ENCODE measurements around the gene CAD. TPM values are rescaled to one million over a fixed set of nuclear protein-coding genes. Genes with fewer than 3 reads are reported as not detected.

CAD gene
- total and polyA plus RNA-seq, 2 donors (not counting 3 experiments of a cell fraction or from before 2014, with no cell fraction given): 60.3 to 91.4 TPM

GRCh38 chr2:27237341-27237945, 20.3 kb downstream of the CAD start:
- no peak overlapping the region for H3K27ac ChIP-seq (ENCODE audit: insufficient read depth, low read depth, low read length)
- TF ChIP-seq MYC (IDR thresholded peaks at IDR 0.05; ENCODE audit: low read depth, low read length): no peak
- TF ChIP-seq CTCF (IDR thresholded peaks at IDR 0.05; ENCODE audit: extremely low read depth in 1 of 2, insufficient read depth in 1 of 2, low read depth in 1 of 2, low read length in 2 of 2): no peak
- TF ChIP-seq EZH2 (IDR thresholded peaks at IDR 0.05; ENCODE audit: borderline replicate concordance, low read depth, low read length, severe bottlenecking): no peak
- no peak for TF ChIP-seq POLR2A (IDR thresholded peaks at IDR 0.05; ENCODE audit: low read depth, low read length)
- TF ChIP-seq MAX (IDR thresholded peaks at IDR 0.05; ENCODE audit: insufficient read depth, insufficient read length): no peak
- TF ChIP-seq JUN (IDR thresholded peaks at IDR 0.05; ENCODE audit: borderline replicate concordance, insufficient read depth, insufficient read length, low read depth): no peak
- TF ChIP-seq FOS (IDR thresholded peaks at IDR 0.05; ENCODE audit: borderline replicate concordance, insufficient read depth, low read length): no peak
- no peak for TF ChIP-seq POLR2AphosphoS5 (IDR thresholded peaks at IDR 0.05; ENCODE audit: insufficient read depth, low read depth, low read length)
- TF ChIP-seq GATA2 (IDR thresholded peaks at IDR 0.05; ENCODE audit: insufficient read depth, insufficient read length, low read depth, low read length): no peak
- no peak overlapping the region for H3K4me2 ChIP-seq (ENCODE audit: insufficient read depth, low read length)
- H4K20me1 ChIP-seq (replicated peaks; ENCODE audit: control insufficient read depth, extremely low read depth, insufficient read depth, low read length): no peaks in the 10 kb centered on the region
- no peaks in the 10 kb centered on the region for H3K79me2 ChIP-seq (ENCODE audit: control insufficient read depth, insufficient read depth, low read length)
- ChIA-PET CTCF (interaction anchor here (3.0 kb wide), 1 partner anchor 43 kb away, joined by 9 read pairs; no protein-coding TSS in a partner anchor), POLR2A (no interaction called here)
- FAIRE-seq: no peak
- DNase-seq (ENCODE audit: low read depth, low spot score): no peak
- no peak overlapping the region for H3K4me3 ChIP-seq (replicated peaks in 1 of 3; ENCODE audit: insufficient read depth in 1 of 3, low read depth in 1 of 3, low read length in 3 of 3)
- H3K4me1 ChIP-seq (ENCODE audit: control insufficient read depth, extremely low read depth, insufficient read depth, low read length): no peaks in the 10 kb centered on the region
- peaks cover 32 to 86% of the 10 kb centered on the region in 2 experiments for H3K36me3 ChIP-seq (ENCODE audit: control insufficient read depth in 2 of 2, extremely low read depth in 1 of 2, insufficient read depth in 2 of 2, low read length in 2 of 2)
- no peaks in the 10 kb centered on the region for H3K9me1 ChIP-seq (replicated peaks; ENCODE audit: control insufficient read depth, extremely low read depth, insufficient read depth, low read length)
- H3K9ac ChIP-seq (replicated peaks; ENCODE audit: extremely low read depth, insufficient read depth, low read length): no peak overlapping the region
- intact Hi-C loops (cut with micrococcal nuclease): no loop called here
- dilution Hi-C loops (cut with MboI; ENCODE audit: extremely low pct_ligation_motif_present, low sequenced_read_pairs): no loop called here
- H3K9me3 ChIP-seq (replicated peaks; ENCODE audit: control insufficient read depth, insufficient read depth, low read length): no peaks in the 10 kb centered on the region
- no peak overlapping the region for H2AFZ ChIP-seq (ENCODE audit: low read depth, low read length)
- no peaks in the 10 kb centered on the region for H3K27me3 ChIP-seq (ENCODE audit: control insufficient read depth in 2 of 2, insufficient read depth in 2 of 2, low read length in 2 of 2)
- BruUV-seq (replicated peaks): TSS peak; percentile 12
